Measurements from ENCODE around the gene BAK1. TPM values are rescaled to one million over a fixed set of nuclear protein-coding genes. Genes with fewer than 3 reads are reported as not detected.

BAK1 gene
- total and polyA plus RNA-seq, 2 donors (not counting 3 experiments of a cell fraction or from before 2014, with no cell fraction given) = 25.4 to 37.1 TPM

GRCh38 chr6:33628401-33628964 is 48.4 kb upstream of the BAK1 start:
- H3K4me1 ChIP-seq (ENCODE audit: control insufficient read depth, extremely low read depth, insufficient read depth, low read length) = peaks cover 11% of the 10 kb centered on the region
- no peak for TF ChIP-seq MYC (IDR thresholded peaks at IDR 0.05; ENCODE audit: low read depth, low read length)
- no peak for TF ChIP-seq JUN (IDR thresholded peaks at IDR 0.05; ENCODE audit: borderline replicate concordance, insufficient read depth, insufficient read length, low read depth)
- TF ChIP-seq FOS (IDR thresholded peaks at IDR 0.05; ENCODE audit: borderline replicate concordance, insufficient read depth, low read length) = no peak
- TF ChIP-seq MAX (IDR thresholded peaks at IDR 0.05; ENCODE audit: insufficient read depth, insufficient read length) = no peak
- no peak for TF ChIP-seq POLR2A (IDR thresholded peaks at IDR 0.05; ENCODE audit: low read depth, low read length)
- TF ChIP-seq GATA2 (IDR thresholded peaks at IDR 0.05; ENCODE audit: insufficient read depth, insufficient read length, low read depth, low read length) = no peak
- no peak for TF ChIP-seq POLR2AphosphoS5 (IDR thresholded peaks at IDR 0.05; ENCODE audit: insufficient read depth, low read depth, low read length)
- no peak for TF ChIP-seq EZH2 (IDR thresholded peaks at IDR 0.05; ENCODE audit: borderline replicate concordance, low read depth, low read length, severe bottlenecking)
- TF ChIP-seq CTCF (IDR thresholded peaks at IDR 0.05; ENCODE audit: extremely low read depth in 1 of 2, insufficient read depth in 1 of 2, low read depth in 1 of 2, low read length in 2 of 2) = no peak
- no peak overlapping the region for H2AFZ ChIP-seq (ENCODE audit: low read depth, low read length)
- H3K9me3 ChIP-seq (replicated peaks; ENCODE audit: control insufficient read depth, insufficient read depth, low read length) = no peaks in the 10 kb centered on the region
- FAIRE-seq (no peak), DNase-seq (ENCODE audit: low read depth, low spot score) (no peak)
- dilution Hi-C loops (cut with MboI; ENCODE audit: extremely low pct_ligation_motif_present, low sequenced_read_pairs) (no loop called here), intact Hi-C loops (cut with micrococcal nuclease) (no loop called here)
- H3K27ac ChIP-seq (ENCODE audit: insufficient read depth, low read depth, low read length) = no peak overlapping the region
- H3K9me1 ChIP-seq (replicated peaks; ENCODE audit: control insufficient read depth, extremely low read depth, insufficient read depth, low read length) = no peaks in the 10 kb centered on the region
- H3K4me3 ChIP-seq (replicated peaks in 1 of 3; ENCODE audit: insufficient read depth in 1 of 3, low read depth in 1 of 3, low read length in 3 of 3) = no peak overlapping the region
- CTCF ChIA-PET = interaction anchor here (3.4 kb wide), 1 partner anchor 39 kb away, joined by 8 read pairs; no protein-coding TSS in a partner anchor
- H3K79me2 ChIP-seq (ENCODE audit: control insufficient read depth, insufficient read depth, low read length) = peaks cover 42% of the 10 kb centered on the region
- H3K36me3 ChIP-seq (ENCODE audit: control insufficient read depth in 2 of 2, extremely low read depth in 1 of 2, insufficient read depth in 2 of 2, low read length in 2 of 2) = no peaks in the 10 kb centered on the region
- H3K4me2 ChIP-seq (ENCODE audit: insufficient read depth, low read length) = no peak overlapping the region
- no peaks in the 10 kb centered on the region for H3K27me3 ChIP-seq (ENCODE audit: control insufficient read depth in 2 of 2, insufficient read depth in 2 of 2, low read length in 2 of 2)
- H4K20me1 ChIP-seq (replicated peaks; ENCODE audit: control insufficient read depth, extremely low read depth, insufficient read depth, low read length) = no peaks in the 10 kb centered on the region
- POLR2A ChIA-PET = no interaction called here
- BruUV-seq (replicated peaks) = no TSS peak
- H3K9ac ChIP-seq (replicated peaks; ENCODE audit: extremely low read depth, insufficient read depth, low read length) = no peak overlapping the region
